ENCODE results near the gene SSC4D.
"Not testable (repeated sequence)": the region's sequence is repeated elsewhere in the genome, so short reads cannot be mapped to it uniquely, and the experiment has no call there.

SSC4D gene

GRCh38 chr7:76381814-76382213 is 27.7 kb downstream of the SSC4D start:
- no peak for FAIRE-seq

- FAIRE-seq: no peak
Observed at GRCh38 chr7:76380623-76380966, 28.9 kb downstream of the SSC4D start.

- FAIRE-seq: no peak
Observed at GRCh38 chr7:76377186-76377918, 32.1 kb downstream of the SSC4D start.

DNA sequence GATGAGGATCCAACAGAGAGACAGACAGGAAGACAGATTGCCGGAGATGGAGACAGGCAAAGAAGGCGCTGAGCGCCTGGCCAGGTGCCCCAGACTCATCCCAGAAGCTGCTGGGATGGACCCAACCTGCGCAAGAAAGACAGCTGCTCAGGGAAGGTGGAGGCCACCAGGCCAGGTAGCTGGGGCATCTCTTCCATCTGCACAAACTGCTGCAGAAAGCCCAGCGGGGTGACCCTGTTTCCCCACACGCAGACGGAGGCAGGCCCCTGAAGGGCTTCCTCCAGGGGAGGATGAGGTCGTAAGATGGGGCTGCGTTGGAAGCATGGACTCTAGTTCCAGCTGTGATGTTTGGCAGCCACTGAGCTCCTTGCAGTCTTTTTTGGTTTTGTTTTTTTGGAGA is 34.2 kb downstream of the SSC4D start:
- no peak for FAIRE-seq

GRCh38 chr7:76372984-76373833 is 36.3 kb downstream of the SSC4D start:
- no peak for FAIRE-seq

DNA sequence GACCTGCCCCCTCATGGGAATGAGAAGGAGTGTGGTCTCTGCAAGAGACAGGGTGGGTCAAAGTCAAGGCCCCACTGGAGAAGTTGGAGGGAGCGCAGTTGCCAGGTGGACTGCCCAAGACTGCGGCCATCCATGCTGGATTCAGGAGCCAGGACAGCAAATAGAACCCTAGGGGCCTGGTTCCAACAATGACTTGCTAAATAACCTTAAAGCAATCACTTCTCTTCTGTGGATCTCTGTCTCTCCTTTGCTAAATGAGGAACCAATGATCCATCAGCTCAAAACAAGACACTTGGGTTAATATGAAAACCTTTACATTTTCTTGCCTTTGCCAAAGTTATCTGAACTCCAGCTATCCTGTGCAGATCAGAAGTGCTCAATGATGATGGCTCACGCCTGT is 38.1 kb downstream of the SSC4D start:
- FAIRE-seq: no peak

DNA sequence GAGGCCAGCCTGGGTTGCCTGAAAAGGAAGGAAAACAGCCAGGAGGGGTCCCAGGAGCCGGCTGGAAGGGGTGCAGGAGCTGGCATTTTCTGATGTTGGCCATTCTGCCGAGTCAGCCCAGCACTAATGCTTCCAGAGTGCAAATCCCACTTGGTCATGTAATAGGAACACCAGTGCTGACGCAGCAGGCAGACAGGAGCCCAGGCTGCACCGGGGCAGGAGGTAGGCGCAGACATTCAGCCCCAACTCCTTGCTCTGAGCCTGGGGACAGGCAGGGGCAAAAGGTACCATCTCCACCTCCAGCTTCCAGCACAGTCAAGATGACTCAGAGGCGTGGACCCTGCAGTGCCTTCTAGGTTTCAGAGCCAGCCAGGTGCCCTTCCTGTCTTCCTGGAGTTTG is 40.5 kb downstream of the SSC4D start:
- no peak for FAIRE-seq

DNA sequence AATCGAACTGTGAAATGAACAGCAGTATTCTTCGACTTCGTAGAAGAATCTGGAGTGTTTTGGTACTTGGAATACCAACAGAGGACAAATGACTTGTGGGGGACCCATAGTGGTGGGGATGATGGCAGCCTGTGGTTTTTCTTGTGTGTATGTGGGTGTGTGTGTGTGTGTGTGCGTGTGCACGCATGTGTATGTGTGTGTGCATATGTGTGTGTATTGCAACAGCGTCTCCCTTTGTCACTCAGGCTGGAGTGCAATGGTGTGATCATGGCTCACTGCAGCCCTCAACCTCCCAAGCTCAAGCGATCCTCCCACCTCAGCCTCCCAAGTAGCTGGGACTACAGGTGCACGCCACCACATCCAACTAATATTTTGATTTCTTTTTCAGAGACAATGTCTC is 41.3 kb downstream of the SSC4D start:
- no peak for FAIRE-seq

GRCh38 chr7:76364198-76364584 is 45.3 kb downstream of the SSC4D start:
- no peak for FAIRE-seq

DNA sequence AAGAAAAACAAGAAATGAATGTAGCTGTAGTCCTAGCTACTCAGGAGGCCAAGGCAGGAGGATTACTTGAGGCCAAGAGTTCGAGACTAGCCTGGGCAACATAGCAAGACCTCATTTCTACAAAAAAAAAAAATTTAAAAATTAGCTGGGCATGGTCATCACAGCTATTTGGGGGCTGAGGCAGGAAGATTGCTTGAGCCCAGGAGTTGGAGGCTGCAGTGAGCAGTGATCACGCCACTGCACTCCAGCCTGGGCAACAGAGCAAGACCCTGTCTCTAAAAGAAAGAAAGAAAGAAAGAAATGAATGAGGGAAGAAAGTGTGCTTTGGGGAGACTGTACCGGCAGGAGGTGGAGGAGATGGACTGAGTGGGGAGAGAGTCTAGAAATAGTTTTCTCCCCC is 45.7 kb downstream of the SSC4D start:
- FAIRE-seq: not testable (repeated sequence)

DNA sequence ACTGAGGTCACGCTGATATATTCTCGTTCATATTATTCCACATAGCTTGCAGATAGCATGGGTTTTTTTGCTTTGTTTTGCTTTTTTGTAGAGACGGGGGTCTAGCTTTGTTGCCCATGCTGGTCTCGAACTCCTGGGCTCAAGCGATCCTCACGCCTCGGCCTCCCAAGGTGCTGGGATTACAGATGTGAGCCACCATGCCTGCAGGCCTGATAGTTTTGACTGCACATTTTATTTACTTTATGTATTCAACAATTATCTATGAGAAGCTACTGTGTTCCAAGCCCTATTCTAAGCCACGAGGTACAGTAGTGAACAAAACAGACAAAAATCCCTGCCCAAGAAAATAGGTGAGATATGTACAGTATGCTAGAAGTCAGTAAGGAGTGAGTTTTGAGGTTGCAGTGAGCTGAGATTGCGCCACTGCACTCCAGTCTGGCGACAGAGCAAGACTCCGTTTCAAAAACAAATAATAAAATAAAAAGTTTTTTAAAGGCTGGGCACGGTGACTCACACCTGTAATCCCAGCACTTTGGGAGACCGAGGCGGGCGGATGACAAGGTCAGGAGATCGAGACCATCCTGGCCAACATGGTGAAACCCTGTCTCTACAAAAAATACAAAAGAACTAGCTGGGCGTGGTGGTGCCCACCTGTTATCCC is 49.4 kb downstream of the SSC4D start:
- no peak for FAIRE-seq

DNA sequence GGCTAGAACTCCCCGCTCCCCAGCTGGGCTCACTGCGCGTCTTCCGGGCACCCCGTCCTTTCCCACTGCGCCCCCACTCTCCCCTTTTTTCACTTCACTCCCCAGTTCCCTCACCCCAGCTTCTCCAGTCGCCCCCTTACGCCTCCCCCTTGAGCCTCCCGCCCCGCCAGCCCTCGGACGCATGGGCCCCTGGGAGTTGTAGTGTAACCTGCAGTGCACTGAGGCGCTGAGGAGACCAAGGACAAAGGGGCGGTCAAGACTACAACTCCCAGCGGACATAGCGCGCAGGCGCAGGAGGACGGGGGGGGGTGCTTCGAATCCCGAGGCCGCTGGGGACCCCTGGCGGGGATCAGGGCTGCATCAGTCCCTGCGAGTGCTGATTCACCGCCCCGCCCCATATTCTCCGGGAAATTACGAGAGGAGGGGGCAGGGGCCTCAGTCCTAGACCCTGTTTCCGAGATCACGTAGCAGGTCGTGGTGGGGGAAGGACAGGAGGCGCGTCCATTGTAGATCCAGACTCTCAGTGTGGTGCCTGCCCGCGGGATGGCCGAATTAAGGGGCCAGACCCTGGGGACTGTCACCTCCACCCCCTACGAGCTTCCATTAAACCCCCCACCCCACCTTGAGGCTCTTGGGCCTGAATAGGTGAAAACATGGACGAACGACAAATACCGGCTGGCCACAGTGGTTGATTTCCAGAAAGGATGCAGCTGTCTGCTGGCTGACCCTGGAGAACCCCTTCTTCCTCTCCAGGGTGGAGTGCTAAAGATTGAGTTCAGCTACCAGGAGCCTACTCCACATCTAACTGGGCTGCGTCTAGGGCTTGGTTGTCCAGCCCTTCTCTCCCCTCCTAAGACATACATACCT is 50.2 kb downstream of the SSC4D start:
- FAIRE-seq: peak; percentile 51

- FAIRE-seq: no peak
Observed at GRCh38 chr7:76358481-76359110, 50.9 kb downstream of the SSC4D start, which contains the start of gene YWHAG. YWHAG (minus strand) TSS chr7:76358991; CDS start chr7:76358808, 183 bp downstream.

- FAIRE-seq: no peak
Observed at GRCh38 chr7:76358011-76358480, 51.5 kb downstream of the SSC4D start.

GRCh38 chr7:76357475-76358010 is 52.0 kb downstream of the SSC4D start:
- FAIRE-seq: no peak

DNA sequence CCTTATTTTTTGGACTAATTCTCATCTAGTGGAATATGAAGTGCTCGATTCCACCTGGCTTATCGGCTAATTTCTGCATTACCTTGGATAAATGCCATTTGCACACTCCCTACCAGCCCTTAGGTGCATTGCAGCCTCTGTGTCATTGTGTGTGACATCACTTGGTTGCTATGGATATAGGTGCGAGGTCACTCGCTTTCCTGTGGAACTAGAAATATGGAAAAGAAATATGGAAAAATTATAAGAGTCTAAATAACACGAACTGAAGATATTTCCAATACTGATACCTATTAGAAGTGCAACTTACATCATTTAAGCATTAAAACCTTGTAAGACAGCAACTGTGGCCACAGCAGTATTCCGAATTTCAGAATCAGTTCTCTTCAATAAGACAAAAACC is 52.7 kb downstream of the SSC4D start:
- no peak for FAIRE-seq

DNA sequence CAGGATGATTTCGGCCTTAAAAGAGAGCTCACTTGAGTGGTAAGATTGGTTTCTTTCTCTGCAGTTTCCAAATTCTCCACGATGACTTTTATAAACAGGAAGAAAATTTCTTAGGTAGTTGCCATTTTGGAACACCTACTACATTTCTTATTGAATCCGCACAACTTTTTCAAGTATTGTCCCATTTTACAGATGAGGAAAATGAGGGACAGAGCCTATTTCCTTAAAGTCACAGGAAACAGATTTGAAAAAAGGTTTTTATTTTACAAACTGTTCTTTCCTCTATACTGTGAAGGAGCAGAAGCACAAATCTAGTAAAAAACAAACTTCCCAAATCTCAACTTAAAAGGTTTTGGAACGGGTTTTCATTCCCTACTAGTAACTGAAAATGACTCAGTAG is 53.4 kb downstream of the SSC4D start:
- no peak for FAIRE-seq

DNA sequence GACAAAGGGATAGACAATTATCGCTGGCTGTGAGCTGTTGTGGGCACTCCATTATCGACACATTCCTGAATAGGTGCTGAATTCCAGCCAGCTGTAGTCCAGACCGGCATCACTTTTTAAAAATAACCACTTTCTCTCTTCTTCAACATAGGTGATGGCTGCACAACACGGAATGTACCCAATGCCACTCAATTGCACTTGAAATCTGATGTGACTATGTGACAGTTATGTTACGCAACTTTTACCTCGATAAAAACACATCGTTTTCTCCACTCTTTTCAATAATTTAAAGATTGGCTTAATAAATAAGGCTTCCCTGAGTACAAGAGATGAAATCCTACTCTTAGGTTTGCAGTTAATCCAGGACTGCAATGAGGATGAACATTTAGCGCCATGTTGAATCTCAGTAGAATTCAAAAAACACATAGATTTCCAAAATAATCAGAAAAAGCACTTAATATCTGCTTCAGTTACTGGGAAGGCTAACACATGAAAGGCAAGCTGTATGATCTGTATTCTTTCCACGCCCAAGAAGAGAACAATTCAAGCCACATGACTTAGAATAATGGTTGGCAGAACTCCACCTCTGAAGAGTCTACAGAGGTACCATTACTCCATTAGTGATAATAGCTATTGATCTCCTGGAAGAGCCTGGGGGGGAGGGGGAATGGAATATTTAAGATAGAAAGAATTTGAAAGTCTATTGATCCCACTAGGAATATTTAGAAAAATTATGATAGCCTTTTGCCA is 54.3 kb downstream of the SSC4D start:
- no peak for FAIRE-seq

DNA sequence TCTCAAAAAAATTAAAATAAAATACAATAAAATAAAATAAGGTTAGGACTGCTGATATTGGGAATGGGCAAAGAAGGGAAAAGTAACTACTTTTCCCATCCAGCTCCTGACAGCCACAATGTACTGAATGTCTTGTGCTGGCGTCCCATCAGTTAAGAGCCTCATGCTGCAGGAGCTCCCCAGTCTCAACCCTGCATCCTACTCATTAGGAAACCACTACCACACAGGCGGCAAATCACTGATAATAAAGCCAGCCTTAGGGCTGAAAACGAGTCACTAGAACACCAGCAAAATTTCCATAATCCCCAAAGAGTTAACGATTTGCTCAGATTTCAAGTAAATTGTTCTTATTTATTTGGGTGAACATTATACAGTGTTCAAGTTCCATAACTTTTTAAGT is 55.0 kb downstream of the SSC4D start:
- FAIRE-seq: no peak

DNA sequence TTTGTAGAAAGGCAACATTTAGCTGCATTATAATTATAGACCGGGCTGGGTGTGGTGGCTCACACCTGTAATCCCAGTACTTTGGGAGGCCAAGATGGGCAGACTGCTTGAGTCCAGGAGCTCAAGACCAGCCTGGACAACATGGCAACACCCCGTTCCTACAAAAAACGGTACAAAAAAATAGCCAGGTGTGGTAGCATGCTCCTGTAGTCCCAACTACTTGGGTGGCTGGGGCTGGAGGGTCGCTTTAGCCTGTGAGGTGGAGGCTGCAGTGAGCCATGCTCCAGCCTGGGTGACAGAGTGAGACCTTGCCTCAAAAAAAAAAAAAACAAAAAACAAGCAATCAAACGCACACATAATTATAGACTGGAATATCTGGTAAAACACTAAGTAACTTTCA is 55.8 kb downstream of the SSC4D start:
- no peak for FAIRE-seq

- no peak for FAIRE-seq
Observed at GRCh38 chr7:76352193-76352592, 57.3 kb downstream of the SSC4D start.

Measured in A204.1 (cell line).